ENCODE data around the gene ANO3.

The ANO3 gene

GRCh38 chr11:26457636-26458035 is 125.7 kb downstream of the ANO3 start:
- Histone ChIP-seq H3K9me3 (ENCODE audit: insufficient read depth, low read depth, low read length) (no peaks in the 10 kb centered on the region), H3K27ac (ENCODE audit: low read depth, low read length) (no peak overlapping the region), H3K4me3 (ENCODE audit: low read length) (no peak overlapping the region), H3K36me3 (ENCODE audit: insufficient read depth, low read length) (no peaks in the 10 kb centered on the region), H3K9ac (ENCODE audit: low read depth, low read length) (no peak overlapping the region), H3K4me1 (ENCODE audit: insufficient read depth, low read length) (no peaks in the 10 kb centered on the region), H3K27me3 (ENCODE audit: insufficient read depth, low read length) (no peaks in the 10 kb centered on the region)
- whole genome bisulfite sequencing, result 80% methylated on average over 1 of the region's 1 CpG

DNA sequence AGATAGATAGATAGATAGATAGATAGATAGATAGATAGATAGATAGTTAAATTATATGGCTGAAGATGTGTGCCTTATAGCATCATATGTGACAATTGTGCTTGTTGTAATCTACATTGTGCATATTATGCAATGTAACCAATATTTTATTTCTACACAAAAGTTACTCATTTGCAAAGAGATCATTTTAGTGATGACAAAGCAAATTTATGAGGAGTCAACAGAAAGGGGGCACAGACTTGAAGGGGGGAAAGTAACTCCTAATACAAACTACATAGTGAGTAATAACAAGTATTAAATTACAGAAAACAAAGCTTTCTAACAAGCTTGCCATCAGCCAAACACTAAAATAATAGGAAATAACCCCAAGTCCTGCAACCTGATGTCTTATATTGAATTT is 133.3 kb downstream of the ANO3 start:
- no peak overlapping the region for H3K4me3 ChIP-seq (ENCODE audit: low read length)
- no peaks in the 10 kb centered on the region for H3K4me1 ChIP-seq (ENCODE audit: insufficient read depth, low read length)
- no peak overlapping the region for H3K27ac ChIP-seq (ENCODE audit: low read depth, low read length)
- no peaks in the 10 kb centered on the region for H3K27me3 ChIP-seq (ENCODE audit: insufficient read depth, low read length)
- no peak overlapping the region for H3K9ac ChIP-seq (ENCODE audit: low read depth, low read length)
- H3K36me3 ChIP-seq (ENCODE audit: insufficient read depth, low read length), result no peaks in the 10 kb centered on the region
- H3K9me3 ChIP-seq (ENCODE audit: insufficient read depth, low read depth, low read length), result no peaks in the 10 kb centered on the region

GRCh38 chr11:26467506-26467905 is 135.6 kb downstream of the ANO3 start:
- Histone ChIP-seq H3K36me3 (ENCODE audit: insufficient read depth, low read length) (no peaks in the 10 kb centered on the region), H3K4me1 (ENCODE audit: insufficient read depth, low read length) (no peaks in the 10 kb centered on the region), H3K27me3 (ENCODE audit: insufficient read depth, low read length) (no peaks in the 10 kb centered on the region), H3K4me3 (ENCODE audit: low read length) (no peak overlapping the region), H3K27ac (ENCODE audit: low read depth, low read length) (no peak overlapping the region), H3K9ac (ENCODE audit: low read depth, low read length) (no peak overlapping the region), H3K9me3 (ENCODE audit: insufficient read depth, low read depth, low read length) (no peaks in the 10 kb centered on the region)
- WGBS, result no CpG with 5 or more reads among the region's 1 CpG

DNA sequence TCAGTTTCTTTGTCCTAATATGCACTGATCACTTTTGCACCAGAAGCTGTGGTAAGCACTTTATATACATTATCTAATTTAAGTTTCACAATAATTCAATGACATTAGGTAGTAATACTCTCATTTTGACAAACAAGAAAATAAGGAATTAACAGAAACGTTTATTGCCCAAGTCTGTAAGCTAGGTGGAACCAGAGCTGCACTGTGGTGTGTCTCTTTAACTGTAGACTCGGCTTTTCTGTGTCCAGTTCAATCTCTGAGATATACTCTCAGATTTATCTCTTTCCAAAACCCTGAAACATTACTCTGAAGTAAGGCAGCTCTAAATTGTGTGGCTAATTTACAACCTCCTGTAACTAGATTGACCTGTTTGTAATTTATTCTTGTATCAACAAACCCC is 139.1 kb downstream of the ANO3 start:
- Histone ChIP-seq H3K27ac (ENCODE audit: low read depth, low read length) (no peak overlapping the region), H3K36me3 (ENCODE audit: insufficient read depth, low read length) (no peaks in the 10 kb centered on the region)
- WGBS, result 78% methylated on average over 2 of the region's 2 CpGs

GRCh38 chr11:26473216-26474194 is 141.6 kb downstream of the ANO3 start:
- Histone ChIP-seq H3K4me1 (ENCODE audit: insufficient read depth, low read length) (no peaks in the 10 kb centered on the region), H3K27me3 (ENCODE audit: insufficient read depth, low read length) (no peaks in the 10 kb centered on the region), H3K9ac (ENCODE audit: low read depth, low read length) (no peak overlapping the region), H3K4me3 (ENCODE audit: low read length) (no peak overlapping the region), H3K27ac (ENCODE audit: low read depth, low read length) (no peak overlapping the region), H3K9me3 (ENCODE audit: insufficient read depth, low read depth, low read length) (no peaks in the 10 kb centered on the region), H3K36me3 (ENCODE audit: insufficient read depth, low read length) (no peaks in the 10 kb centered on the region)
- 99% methylated on average over 4 of the region's 4 CpGs for WGBS

More for the DNA sequence above, 139.1 kb downstream of the ANO3 start:
- no peak overlapping the region for H3K9ac ChIP-seq (ENCODE audit: low read depth, low read length)
- no peaks in the 10 kb centered on the region for H3K27me3 ChIP-seq (ENCODE audit: insufficient read depth, low read length)
- no peak overlapping the region for H3K4me3 ChIP-seq (ENCODE audit: low read length)
- no peaks in the 10 kb centered on the region for H3K9me3 ChIP-seq (ENCODE audit: insufficient read depth, low read depth, low read length)
- H3K4me1 ChIP-seq (ENCODE audit: insufficient read depth, low read length), result no peaks in the 10 kb centered on the region

GRCh38 chr11:26474401-26474800 is 142.5 kb downstream of the ANO3 start:
- Histone ChIP-seq H3K9ac (ENCODE audit: low read depth, low read length) (no peak overlapping the region), H3K27me3 (ENCODE audit: insufficient read depth, low read length) (no peaks in the 10 kb centered on the region), H3K27ac (ENCODE audit: low read depth, low read length) (no peak overlapping the region), H3K4me3 (ENCODE audit: low read length) (no peak overlapping the region), H3K4me1 (ENCODE audit: insufficient read depth, low read length) (no peaks in the 10 kb centered on the region), H3K9me3 (ENCODE audit: insufficient read depth, low read depth, low read length) (no peaks in the 10 kb centered on the region), H3K36me3 (ENCODE audit: insufficient read depth, low read length) (no peaks in the 10 kb centered on the region)
- no CpG with 5 or more reads among the region's 2 CpGs for WGBS

DNA sequence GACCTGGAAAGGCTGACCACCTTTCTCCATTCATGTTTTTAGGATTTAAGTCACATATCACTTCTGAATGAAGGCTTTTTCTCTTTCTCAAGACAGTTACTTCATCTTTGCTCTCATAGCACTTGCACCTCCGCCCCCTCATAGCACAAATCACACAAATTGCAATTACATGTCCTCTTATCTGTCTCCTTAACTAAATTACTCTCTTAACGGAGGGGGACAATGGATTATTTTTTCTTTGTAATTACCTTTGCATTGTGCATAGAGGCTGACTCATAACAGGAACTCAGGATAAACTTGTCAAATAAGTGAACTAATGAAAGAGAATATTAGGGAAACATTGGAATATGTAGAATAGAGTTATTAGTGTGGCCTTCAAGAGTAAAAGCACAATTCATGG is 145.5 kb downstream of the ANO3 start:
- no peaks in the 10 kb centered on the region for H3K36me3 ChIP-seq (ENCODE audit: insufficient read depth, low read length)
- no peak overlapping the region for H3K9ac ChIP-seq (ENCODE audit: low read depth, low read length)
- no peaks in the 10 kb centered on the region for H3K4me1 ChIP-seq (ENCODE audit: insufficient read depth, low read length)
- no peaks in the 10 kb centered on the region for H3K9me3 ChIP-seq (ENCODE audit: insufficient read depth, low read depth, low read length)
- H3K4me3 ChIP-seq (ENCODE audit: low read length), result no peak overlapping the region
- H3K27me3 ChIP-seq (ENCODE audit: insufficient read depth, low read length), result no peaks in the 10 kb centered on the region
- 89% methylated on average over 2 of the region's 2 CpGs for WGBS
- H3K27ac ChIP-seq (ENCODE audit: low read depth, low read length), result no peak overlapping the region

DNA sequence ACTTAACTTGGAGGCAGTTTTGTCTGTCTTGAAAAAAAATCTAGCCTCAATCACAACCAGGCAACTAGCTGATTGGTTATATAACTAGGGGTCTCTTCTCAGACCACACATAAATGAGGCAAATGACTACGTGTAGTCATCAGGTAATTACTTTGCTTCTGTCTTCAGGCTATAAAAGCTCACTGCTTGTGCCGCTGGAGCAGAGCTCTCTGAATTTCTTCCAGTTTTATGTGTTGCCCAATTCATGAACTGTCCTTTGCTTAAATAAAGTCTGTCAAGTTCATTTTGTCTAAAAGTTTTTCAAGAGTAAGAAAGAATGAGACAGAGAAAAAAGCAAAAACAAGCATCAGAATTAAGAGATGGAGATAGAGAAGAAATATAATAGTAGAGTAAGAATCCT is 146.8 kb downstream of the ANO3 start:
- no peaks in the 10 kb centered on the region for H3K9me3 ChIP-seq (ENCODE audit: insufficient read depth, low read depth, low read length)
- H3K27ac ChIP-seq (ENCODE audit: low read depth, low read length), result no peak overlapping the region
- H3K4me3 ChIP-seq (ENCODE audit: low read length), result no peak overlapping the region
- WGBS, result 88% methylated on average over 2 of the region's 2 CpGs
- no peaks in the 10 kb centered on the region for H3K27me3 ChIP-seq (ENCODE audit: insufficient read depth, low read length)
- H3K9ac ChIP-seq (ENCODE audit: low read depth, low read length), result no peak overlapping the region
- H3K4me1 ChIP-seq (ENCODE audit: insufficient read depth, low read length), result no peaks in the 10 kb centered on the region
- no peaks in the 10 kb centered on the region for H3K36me3 ChIP-seq (ENCODE audit: insufficient read depth, low read length)

GRCh38 chr11:26480041-26480440 is 148.1 kb downstream of the ANO3 start:
- no peak overlapping the region for H3K27ac ChIP-seq (ENCODE audit: low read depth, low read length)
- H3K9ac ChIP-seq (ENCODE audit: low read depth, low read length), result no peak overlapping the region
- WGBS, result 93% methylated on average over 3 of the region's 3 CpGs
- H3K4me1 ChIP-seq (ENCODE audit: insufficient read depth, low read length), result no peaks in the 10 kb centered on the region
- no peaks in the 10 kb centered on the region for H3K27me3 ChIP-seq (ENCODE audit: insufficient read depth, low read length)
- H3K9me3 ChIP-seq (ENCODE audit: insufficient read depth, low read depth, low read length), result peaks cover 6% of the 10 kb centered on the region
- H3K4me3 ChIP-seq (ENCODE audit: low read length), result no peak overlapping the region
- H3K36me3 ChIP-seq (ENCODE audit: insufficient read depth, low read length), result no peaks in the 10 kb centered on the region

DNA sequence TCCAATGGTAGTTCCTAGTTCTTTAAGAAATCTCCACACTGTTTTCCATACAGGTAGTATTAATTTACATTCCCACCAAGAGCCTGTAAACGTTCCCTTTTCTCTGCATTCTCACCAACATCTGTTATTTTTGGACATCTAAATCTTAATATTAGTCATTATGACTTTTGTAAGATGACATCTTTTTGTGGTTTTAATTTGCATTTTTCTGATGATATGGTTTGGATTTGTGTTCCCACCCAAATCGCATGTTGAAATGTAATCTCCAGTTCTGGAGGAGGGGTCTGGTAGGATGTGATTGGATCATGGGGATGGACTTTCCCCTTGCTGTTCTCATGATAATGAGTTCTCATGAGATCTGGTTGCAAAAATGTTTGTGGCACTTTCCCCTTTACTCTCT is 151.2 kb downstream of the ANO3 start:
- H3K4me1 ChIP-seq (ENCODE audit: insufficient read depth, low read length), result no peaks in the 10 kb centered on the region
- no peaks in the 10 kb centered on the region for H3K36me3 ChIP-seq (ENCODE audit: insufficient read depth, low read length)
- H3K9ac ChIP-seq (ENCODE audit: low read depth, low read length), result no peak overlapping the region
- no peak overlapping the region for H3K27ac ChIP-seq (ENCODE audit: low read depth, low read length)
- H3K9me3 ChIP-seq (ENCODE audit: insufficient read depth, low read depth, low read length), result peaks cover 10% of the 10 kb centered on the region
- H3K27me3 ChIP-seq (ENCODE audit: insufficient read depth, low read length), result no peaks in the 10 kb centered on the region
- no peak overlapping the region for H3K4me3 ChIP-seq (ENCODE audit: low read length)
- 93% methylated on average over 2 of the region's 2 CpGs for WGBS

GRCh38 chr11:26490546-26490945 is 158.6 kb downstream of the ANO3 start:
- H3K4me3 ChIP-seq (ENCODE audit: low read length), result no peak overlapping the region
- H3K9ac ChIP-seq (ENCODE audit: low read depth, low read length), result no peak overlapping the region
- 96% methylated on average over 6 of the region's 6 CpGs for WGBS
- H3K9me3 ChIP-seq (ENCODE audit: insufficient read depth, low read depth, low read length), result peaks cover 2% of the 10 kb centered on the region; the same call in 1 of the 2 replicates
- H3K4me1 ChIP-seq (ENCODE audit: insufficient read depth, low read length), result no peaks in the 10 kb centered on the region
- H3K36me3 ChIP-seq (ENCODE audit: insufficient read depth, low read length), result no peaks in the 10 kb centered on the region
- H3K27me3 ChIP-seq (ENCODE audit: insufficient read depth, low read length), result no peaks in the 10 kb centered on the region
- H3K27ac ChIP-seq (ENCODE audit: low read depth, low read length), result no peak overlapping the region
